ENCODE results near the gene CLIC4. TPM values are rescaled to one million over a fixed set of nuclear protein-coding genes. Genes with fewer than 3 reads are reported as not detected.
A peak's percentile ranks its signal among the peaks of the same experiment; 100 is the strongest.

Gene CLIC4
- polyA plus RNA-seq, 3 donors, result 184 to 211 (median 185) TPM

DNA sequence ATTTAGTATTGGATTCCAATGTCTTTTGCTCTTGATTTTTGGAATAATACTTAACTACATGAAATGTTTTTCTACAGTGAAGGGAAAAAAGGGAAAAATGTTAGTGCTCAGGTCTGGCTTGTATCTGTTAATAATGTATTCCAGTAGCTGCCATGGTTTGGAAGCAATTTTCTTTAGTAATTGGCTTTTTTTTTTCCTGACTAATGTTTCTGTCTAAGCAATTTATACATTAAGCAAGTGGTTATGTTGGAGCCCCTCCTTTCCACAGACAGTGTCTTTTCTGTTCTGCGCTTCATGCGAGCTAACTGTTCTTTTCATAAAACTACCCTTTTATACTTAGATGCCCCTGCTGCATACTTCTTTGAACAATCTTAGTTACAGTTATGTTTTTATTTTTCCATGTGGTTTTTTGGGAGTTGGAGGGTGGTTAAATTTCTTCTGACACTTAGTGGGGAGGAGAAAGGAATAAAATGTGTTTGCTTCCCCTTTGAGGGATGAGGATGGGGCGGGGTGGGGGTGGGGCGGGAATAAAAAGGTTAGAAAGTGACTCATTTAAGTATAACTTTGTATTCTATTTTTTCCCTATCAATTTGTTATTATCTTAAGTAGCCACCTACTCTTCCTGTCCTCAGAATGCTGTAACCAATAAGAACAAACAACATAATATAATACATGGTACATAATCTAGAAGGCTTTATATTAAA is 83.1 kb downstream of the CLIC4 start:
- DNase-seq (ENCODE audit: extremely low read depth in 1 of 11, low read depth in 9 of 11, low spot score in 4 of 11), result no peak

DNA sequence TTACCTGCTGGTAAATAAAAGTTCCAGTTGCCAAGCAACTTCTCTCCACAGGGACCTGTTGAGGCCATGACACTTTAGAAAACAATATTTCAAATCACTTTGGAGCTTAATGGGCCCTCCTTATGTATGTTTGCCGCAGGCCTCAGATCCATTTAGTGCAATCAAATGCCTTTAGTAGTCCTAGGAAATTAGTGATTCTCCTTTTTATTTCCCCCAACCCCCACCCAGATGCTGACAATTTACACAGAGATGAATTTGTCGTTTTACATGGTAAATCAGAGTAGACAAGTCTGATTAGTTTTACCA is 83.6 kb downstream of the CLIC4 start:
- DNase-seq (ENCODE audit: extremely low read depth in 1 of 11, low read depth in 9 of 11, low spot score in 4 of 11), result no peak

DNA sequence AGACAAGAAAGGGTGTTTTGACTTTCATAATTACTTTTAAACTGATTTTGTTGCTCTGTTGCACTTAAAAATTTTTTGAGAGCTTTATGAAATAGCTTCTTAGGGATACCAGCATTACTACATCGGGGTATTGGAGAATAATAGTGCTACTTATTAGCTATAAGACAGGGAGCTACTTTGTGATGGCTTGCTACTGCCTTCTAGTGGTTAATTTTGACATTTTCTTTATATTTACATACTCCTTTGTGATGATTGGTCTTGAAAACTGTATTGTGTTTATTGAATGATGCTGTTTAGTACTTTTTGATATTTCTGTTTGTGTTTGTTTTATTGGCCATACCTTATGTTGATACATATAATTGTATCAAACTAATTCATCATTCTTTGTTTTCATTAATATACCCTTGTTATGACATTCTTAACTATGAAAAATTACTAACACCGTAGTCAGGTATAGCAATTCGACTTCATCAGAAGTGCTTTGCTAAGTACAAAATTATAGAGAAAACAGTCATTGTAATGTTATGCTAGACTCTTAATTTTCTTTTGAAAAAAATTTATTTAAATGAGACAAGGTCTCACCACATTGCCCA is 85.5 kb downstream of the CLIC4 start:
- peak in 7 of 11 donors; percentile 34 to 78 (median 60) for DNase-seq (ENCODE audit: extremely low read depth in 1 of 11, low read depth in 9 of 11, low spot score in 4 of 11)

DNA sequence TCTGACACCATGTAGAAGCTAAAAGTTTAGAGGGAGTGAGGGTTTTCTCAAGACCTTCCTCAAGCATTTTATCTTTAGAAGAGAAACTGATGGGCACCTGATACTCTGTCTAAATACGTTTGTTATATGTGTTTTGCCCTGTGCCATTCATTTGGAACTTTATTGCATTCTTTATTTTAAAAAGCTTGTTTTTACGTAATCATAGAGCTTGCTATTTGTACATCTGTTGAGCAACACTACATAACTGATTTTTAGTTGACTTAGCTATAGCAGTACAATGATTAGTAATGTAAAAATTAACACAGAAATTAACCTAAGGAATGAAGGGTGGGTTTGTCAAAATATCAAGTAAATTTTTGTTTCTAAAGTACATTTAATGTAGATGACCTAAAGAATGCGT is 96.3 kb downstream of the CLIC4 start:
- DNase-seq (ENCODE audit: extremely low read depth in 1 of 11, low read depth in 9 of 11, low spot score in 4 of 11), result no peak

DNA sequence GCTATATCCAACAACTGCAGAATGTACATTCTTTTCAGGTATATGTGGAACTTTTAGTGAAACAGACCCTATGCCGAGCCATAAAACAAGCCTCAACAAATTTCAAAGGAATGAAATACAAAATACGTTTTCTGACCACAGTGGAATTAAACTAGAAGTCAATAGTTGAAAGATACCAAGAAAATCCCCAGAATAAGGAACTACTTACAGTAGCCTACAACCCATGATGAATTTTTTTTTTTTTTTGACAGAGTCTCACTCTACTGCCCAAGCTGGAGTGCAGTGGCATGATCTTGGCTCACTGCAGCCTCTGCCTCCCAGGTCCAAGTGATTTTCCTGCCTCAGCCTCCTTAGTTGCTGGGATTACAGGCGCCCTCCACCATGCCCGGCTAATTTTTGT is 101.4 kb downstream of the CLIC4 start:
- no peak for DNase-seq (ENCODE audit: extremely low read depth in 1 of 11, low read depth in 9 of 11, low spot score in 4 of 11)

DNA sequence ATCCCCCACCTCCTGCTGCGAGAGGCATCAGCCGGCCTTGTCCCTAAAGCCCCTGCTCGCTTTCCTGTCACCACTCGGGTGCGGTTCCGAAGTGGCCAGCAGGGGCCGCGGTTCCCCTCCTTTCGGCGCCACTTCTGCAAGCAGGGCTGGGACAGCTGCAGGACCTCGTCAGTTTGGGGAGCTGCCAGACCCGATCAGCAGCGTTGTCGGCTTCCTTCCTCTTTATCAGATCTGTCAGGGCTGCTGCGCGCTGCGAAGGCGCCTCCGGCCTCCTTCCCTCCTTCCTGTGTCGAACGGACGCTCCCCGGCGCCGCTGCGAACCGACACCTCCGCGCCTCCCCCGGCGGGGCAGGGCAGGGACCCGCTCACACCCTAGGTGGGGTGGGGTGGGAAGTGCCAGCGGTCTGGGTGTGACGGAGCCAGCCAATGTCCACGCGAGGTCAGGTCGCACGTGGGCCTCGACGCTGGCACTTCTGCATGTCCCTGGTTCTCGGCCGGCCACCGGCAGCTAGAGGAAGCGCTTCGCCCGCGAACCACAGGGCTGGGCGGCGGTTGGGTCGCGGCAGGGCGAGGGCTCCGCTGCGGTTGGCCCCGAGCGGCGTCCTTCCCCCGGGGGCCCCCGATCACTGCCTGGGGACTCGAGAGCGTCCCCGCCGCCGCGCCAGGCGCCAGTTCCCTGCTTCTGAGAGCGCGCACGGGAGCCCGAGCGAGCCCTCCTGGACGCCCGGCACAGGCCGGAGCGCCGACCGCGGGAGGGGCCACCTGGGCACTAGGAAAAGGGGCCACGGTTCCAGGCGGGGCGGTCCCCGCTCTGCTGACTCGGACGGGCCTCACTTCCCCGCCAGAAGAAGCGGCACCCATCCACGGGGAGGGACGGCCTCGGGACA is 103.0 kb downstream of the CLIC4 start:
- DNase-seq (ENCODE audit: extremely low read depth in 1 of 11, low read depth in 9 of 11, low spot score in 4 of 11), result peak in 10 of 11 donors; percentile 76 to 92 (median 86)

DNA sequence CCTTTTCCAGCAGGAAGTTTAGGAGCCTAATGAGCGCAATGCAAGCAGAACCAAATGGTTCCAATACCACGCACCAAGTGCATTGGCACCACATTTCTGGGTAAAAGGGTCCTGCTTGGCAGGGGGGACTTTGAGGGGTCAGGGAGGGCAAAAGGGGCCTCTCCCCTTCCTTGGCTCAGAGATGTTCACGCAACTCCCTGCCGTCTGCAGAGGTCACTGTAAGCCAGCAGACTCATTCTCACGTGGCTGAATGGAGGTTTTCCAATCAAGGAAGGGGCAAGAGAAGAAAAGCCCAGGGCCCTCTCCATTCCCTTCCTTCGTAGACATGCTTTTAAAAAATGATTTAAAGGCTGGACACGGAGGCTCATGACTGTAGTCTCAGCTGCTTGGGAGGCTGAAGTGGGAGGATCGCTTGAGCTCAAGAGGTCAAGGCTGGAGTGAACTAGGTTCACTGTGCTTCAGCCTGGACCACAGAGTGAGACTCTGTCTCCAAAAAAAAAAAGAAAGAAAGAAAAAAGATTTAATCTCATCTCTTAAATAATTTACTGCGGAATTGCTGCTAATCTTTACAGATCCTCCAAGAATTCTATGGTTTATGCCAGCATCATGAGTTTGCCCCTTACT is 104.5 kb downstream of the CLIC4 start:
- DNase-seq (ENCODE audit: extremely low read depth in 1 of 11, low read depth in 9 of 11, low spot score in 4 of 11), result no peak

DNA sequence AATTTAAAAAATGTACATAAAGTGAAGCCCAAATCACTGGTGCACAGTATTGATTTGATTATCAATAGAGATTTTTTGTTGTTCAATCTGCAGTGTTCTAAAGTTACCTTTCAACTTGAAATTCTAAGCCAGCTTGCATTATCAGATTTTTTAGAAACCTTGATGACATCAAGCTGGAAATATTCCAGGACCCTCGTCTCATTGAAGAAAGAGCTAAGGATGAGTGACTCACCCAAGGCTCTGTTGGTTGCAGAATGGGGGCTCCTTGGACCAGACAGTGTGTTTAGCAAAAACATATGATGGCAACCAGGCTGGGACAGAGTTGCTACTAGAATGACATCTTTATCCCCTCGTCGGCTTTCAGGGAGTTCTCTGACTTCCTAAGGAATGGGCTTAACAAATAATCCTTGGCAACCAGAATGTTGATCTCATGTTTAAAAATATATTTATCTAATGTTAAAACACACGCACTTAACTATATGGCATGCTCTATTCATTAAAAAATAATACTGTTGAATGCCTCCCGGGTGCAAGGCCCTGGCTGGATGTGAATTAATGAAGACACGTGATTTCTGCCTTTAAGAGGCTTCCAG is 105.2 kb downstream of the CLIC4 start:
- DNase-seq (ENCODE audit: extremely low read depth in 1 of 11, low read depth in 9 of 11, low spot score in 4 of 11), result no peak

DNA sequence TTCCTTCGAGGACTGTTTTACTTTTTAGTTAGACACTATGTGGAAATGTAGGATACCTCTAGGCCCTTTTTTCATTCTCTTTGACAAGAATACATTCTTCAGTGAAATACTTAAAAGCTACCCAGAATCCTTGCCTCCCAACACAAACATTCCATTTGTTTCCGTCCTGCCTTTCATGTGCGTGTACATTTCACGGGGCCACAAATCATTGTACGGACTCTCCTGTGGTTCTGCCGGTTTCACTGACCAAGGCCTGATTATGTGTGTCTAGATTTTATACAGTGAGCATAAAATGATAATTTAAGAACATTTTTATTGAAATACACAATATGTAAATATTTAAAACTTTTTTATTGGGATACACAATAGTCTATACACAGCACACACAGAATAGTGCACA is 108.4 kb downstream of the CLIC4 start:
- peak in 1 of 11 donors; percentile 37 for DNase-seq (ENCODE audit: extremely low read depth in 1 of 11, low read depth in 9 of 11, low spot score in 4 of 11)

DNA sequence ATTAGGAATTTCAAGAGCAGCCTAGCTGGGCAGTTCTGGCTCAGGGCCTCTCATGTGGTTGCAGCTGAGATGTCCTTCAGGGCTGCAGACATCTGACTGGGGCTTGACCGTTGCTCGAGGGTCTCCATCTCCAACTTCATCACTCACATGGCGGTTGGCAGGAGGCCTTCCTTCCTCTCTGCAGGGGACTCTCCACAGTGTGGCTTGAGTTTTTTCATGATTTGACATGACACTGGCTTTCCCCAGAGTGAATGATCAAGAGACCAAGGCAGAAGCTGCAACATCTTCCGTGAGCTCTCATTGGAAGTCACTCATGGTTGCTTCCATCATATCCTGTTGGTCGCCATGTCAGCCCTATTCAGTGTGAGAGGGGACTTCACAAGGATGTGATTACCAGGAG is 110.2 kb downstream of the CLIC4 start:
- DNase-seq (ENCODE audit: extremely low read depth in 1 of 11, low read depth in 9 of 11, low spot score in 4 of 11), result no peak

DNA sequence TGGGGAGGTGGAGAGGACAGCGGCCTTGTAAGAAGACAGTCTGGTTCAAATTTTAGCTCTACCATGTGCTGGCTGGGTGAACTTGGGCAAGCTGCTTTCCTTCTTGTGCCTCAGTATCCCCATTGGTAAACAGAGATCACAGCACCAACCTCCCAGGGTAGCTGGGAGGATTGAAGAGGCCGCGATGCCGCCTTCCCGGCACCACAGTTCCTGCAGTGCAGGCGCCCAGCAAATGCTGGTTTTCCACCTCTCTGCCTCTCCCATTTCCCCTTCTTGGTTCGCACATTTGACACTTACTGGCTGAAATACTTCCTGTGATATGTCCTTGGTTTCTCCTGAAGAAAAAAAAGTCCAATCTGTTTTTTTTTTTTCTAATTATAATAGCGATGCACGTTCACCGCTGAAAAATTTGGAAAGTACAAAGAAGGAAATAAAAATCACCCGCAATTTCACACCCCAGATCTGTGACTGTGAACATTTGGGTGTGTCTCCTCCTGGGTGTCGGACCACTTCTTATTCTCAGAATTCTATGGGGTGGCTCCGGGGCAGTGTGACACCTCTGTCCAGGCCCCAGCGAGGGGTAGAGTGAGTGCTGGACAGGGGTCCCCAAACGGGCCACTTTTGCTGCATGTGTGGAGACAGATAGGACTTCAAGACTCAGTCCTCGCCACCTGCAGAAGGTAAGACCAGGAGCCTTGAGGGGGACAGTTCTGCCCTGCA is 111.7 kb downstream of the CLIC4 start:
- DNase-seq (ENCODE audit: extremely low read depth in 1 of 11, low read depth in 9 of 11, low spot score in 4 of 11), result no peak

DNA sequence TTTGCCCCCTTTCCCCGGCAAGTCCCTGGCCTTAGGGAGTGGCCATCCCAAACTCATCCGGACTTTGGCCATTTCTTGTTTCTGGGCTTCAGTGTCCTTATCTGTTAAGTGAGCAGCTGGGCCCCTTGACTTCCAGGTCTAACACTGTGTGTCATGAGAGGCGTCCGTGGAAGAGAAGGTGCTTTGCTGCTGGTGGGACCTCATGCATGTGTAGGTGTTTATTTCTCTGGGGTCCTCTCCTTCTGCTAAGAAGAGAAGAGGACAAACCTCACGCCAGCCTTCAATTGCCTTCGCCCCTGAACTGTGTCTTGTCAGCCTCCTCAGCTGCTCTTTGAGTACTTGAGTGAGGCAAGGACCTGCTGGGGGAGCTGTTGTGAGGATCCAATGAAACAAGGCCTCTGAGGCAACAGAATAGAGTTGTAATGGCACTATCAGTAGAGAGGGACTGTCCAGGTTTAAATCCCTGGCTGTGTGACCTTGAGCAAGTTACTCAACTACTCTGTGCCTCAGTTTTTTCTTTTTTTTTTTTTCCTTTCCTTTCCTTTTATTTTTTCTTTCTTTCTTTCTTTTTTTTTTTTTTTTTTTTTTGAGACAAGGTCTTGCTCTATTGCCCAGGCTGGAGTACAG is 112.4 kb downstream of the CLIC4 start:
- DNase-seq (ENCODE audit: extremely low read depth in 1 of 11, low read depth in 9 of 11, low spot score in 4 of 11), result no peak

DNA sequence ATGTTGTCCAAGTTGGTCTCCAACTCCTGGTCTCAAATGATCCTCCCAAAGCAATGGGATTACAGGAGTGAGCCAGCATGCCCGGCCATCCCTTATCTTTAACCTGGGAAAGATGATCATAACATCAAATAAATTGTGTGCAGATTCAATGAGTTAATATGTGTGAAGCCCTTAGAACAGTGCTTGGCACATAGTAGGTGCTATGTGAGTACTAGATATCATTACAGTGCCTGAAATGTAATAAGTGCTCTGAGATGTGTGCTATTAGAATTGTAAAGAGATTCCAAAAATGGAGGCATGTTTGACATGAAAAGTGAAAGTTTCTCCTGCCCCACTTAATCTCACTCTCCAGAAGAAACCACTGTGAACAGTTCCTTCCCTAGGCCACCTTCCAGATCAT is 113.0 kb downstream of the CLIC4 start:
- DNase-seq (ENCODE audit: extremely low read depth in 1 of 11, low read depth in 9 of 11, low spot score in 4 of 11), result no peak

DNA sequence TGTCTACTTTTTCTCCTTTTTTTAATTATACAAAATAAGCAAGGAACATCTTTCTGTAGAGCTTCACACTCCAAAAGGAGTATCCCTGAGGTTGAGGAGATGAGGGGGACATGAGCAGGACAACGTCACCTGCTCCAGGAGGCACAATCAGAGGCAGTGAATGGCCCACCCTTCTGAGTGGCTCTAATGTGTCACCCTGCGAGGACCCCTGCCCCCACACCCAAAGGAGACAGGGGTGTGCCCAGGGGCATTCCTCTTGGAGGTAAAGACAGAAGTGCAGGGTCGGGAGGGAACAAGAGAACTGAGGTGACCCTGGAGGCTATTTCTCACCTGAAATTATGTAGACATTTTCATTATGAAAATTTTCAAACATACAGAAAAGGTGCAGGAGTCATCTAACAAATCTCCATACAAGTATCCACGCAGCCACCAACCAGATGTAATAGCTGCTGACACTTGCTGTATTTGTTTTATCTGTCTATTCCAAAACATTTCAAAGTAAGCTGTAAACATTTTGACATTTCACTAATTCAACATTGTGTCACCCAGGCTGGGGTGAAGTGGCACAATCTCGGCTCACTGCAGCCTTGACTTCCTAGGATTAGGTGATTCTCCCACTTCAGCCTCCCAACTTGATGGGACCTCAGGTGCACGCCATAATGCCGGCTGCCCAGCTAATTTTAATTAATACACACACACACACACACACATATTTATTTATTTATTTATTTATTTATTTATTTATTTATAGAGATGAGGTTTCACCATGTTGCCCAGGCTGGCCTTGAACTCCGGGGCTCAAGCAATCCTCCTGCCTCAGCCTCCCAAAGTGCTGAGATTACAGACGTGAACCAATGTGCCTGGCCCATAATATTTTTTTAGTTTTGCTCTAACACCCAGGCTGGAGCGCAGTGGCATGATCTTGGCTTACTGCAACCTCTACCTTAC is 114.1 kb downstream of the CLIC4 start:
- DNase-seq (ENCODE audit: extremely low read depth in 1 of 11, low read depth in 9 of 11, low spot score in 4 of 11), result no peak

DNA sequence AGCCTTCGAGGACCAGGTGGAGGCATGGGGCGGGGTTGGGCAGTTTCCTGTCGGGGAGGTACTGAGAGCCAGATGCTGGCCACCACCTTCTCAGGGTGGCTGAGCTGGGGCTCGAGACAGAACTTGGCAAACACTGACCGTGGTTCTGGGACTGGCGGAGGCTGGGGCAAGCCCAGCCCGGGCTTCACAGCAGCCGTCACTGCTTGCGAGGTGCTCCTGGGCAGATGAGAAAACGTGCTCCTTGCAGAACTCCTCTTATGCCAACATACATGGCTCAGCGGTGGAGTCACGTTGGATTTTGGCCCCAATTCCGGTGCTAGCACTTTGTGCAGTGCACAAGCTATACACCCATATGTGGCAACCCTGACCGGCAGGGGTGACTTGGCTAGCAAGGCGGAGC is 115.6 kb downstream of the CLIC4 start:
- no peak for DNase-seq (ENCODE audit: extremely low read depth in 1 of 11, low read depth in 9 of 11, low spot score in 4 of 11)

DNA sequence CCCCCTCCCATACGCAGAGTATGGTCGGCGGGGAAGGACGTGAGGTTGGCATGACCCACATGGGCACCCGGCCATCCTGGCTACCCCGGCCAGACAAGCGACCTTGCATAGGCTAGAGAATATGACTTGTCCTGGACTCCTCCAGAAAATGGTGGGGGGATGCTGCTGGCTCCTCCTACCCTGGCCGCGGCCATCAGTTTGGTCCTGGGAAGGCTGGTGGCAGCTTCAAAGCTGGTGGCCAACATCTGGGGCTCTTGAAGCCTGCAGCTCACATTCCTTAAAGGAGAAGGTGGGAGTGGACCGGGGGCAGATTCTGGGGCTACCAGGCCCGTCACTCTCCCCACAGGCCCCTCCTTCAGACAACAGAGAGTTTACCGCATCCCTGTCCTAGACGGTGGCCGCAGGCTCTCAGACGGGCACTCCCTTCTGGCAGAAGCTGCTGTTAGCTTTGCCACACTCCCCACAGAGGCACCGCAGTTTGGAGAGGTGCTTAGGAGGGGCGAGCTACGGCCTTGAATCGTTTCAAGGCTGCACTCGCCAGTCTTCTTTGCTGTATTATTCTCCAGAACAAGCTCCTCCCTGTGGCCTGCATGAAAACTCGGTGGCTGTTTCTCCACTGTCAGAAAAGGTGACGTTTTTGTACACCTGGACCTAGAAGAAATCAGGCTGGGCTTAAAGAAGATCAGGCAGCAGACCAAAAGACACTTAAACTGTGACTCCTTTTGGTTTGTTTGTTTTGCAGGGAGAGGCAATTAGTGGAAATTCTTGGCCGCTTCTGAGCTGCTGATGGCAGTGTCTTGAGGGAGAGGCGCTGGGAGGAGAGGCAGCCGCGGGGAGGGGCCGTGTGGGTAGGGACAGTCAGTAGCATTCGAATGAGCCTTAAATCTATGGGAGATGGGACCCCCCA is 116.8 kb downstream of the CLIC4 start:
- DNase-seq (ENCODE audit: extremely low read depth in 1 of 11, low read depth in 9 of 11, low spot score in 4 of 11), result no peak
